ENCODE data around the gene RFWD3.

Gene RFWD3

GRCh38 chr16:74596586-74596985 lies 70.1 kb downstream of the RFWD3 start:
- ChIA-PET CTCF (interaction anchor here (1.3 kb wide), 1 partner anchor 18 kb away, joined by 4 read pairs; no protein-coding TSS in a partner anchor), POLR2A (no interaction called here)
- TF ChIP-seq CTCF (IDR thresholded peaks at IDR 0.05; ENCODE audit: control extremely low read depth, extremely low read depth, low read depth, missing control alignments) = no peak
- no peak for DNase-seq (ENCODE audit: extremely low spot score)

- ChIA-PET CTCF (no interaction called here), POLR2A (no interaction called here)
- DNase-seq (ENCODE audit: extremely low spot score) = no peak
- no peak for TF ChIP-seq CTCF (IDR thresholded peaks at IDR 0.05; ENCODE audit: control extremely low read depth, extremely low read depth, low read depth, missing control alignments)
These were observed 73.8 kb downstream of the RFWD3 start for GRCh38 chr16:74592847-74593246.

- ChIA-PET CTCF (no interaction called here), POLR2A (no interaction called here)
- TF ChIP-seq CTCF (IDR thresholded peaks at IDR 0.05; ENCODE audit: control extremely low read depth, extremely low read depth, low read depth, missing control alignments) = no peak
- DNase-seq (ENCODE audit: extremely low spot score) = no peak
These were observed 74.6 kb downstream of the RFWD3 start for GRCh38 chr16:74591876-74592650.

- ChIA-PET POLR2A (no interaction called here), CTCF (interaction anchor here (1.0 to 3.4 kb wide), 3 partner anchors 9 to 15 kb away, joined by 3 to 14 read pairs (median 4); no protein-coding TSS in a partner anchor)
- no peak for DNase-seq (ENCODE audit: extremely low spot score)
- no peak for TF ChIP-seq CTCF (IDR thresholded peaks at IDR 0.05; ENCODE audit: control extremely low read depth, extremely low read depth, low read depth, missing control alignments)
These were observed 79.7 kb downstream of the RFWD3 start for GRCh38 chr16:74586948-74587347.

DNA sequence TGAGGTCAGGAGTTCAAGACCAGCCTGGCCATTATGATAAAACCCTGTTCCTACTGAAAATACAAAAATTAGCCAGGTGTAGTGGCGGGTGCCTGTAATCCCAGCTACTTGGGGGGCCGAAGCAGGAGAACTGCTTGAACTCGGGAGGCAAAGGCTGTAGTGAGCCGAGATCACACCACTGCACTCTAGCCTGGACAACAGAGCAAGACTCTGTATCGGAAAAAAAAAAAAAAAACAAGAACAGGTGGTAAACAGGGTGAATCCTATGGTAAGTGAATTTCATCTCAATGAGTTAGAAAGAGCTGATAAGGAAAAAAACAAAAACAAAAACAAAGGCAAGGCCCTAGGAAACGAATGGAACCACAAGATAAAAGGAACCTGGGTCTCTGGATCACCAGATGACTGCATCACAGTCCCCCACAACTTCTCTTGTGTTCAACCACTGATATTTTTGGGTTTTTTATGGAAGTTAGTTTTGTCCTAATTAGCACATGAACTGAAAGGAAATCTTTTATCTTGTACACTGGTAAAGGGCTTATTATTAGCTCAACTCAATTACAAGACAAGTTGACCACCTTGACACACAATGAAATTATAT lies 80.7 kb downstream of the RFWD3 start:
- DNase-seq (ENCODE audit: extremely low spot score) = no peak
- CTCF ChIA-PET = interaction anchor here (0.8 to 3.4 kb wide), 3 partner anchors 8 to 28 kb away, joined by 3 to 14 read pairs (median 4); no protein-coding TSS in a partner anchor
- POLR2A ChIA-PET = interaction anchor here (0.8 kb wide), 1 partner anchor 19 kb away, joined by 3 read pairs; no protein-coding TSS in a partner anchor
- TF ChIP-seq CTCF (IDR thresholded peaks at IDR 0.05; ENCODE audit: control extremely low read depth, extremely low read depth, low read depth, missing control alignments) = no peak

DNA sequence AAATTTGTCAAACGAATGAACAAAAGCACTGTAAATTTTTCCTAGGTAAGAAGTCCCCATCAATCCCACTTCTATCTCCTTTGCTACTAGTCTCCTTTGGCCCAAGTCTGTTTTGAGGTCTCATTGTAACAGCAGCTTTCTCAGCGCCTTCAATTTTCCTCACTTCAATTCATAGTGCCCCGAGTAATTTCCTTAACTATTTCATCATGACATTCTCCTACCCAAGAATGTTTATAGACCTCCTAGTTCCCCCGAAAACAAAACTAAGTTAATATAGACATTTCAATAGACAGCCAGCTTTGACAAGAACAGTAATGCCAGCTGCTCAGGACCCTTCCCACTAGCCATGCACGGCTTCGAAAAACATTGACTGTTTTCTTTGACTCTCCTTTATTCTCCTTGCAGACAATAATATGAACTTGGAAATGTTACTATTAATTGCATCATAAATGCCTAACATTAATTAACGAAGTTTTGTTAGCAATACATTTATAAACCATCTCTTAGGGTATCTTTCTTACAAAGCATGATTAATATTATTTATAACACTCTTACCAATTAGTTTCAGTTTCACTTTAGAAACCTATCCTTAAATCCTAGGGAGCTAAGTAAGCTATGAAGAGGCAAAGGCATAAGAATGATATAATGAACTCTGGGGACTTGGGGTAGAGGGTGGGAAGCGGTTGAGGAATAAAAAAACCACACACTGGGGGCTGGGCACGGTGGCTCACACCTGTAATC lies 82.6 kb downstream of the RFWD3 start:
- ChIA-PET CTCF (interaction anchor here (0.9 kb wide), 1 partner anchor 24 kb away, joined by 5 read pairs; no protein-coding TSS in a partner anchor), POLR2A (no interaction called here)
- TF ChIP-seq CTCF (IDR thresholded peaks at IDR 0.05; ENCODE audit: control extremely low read depth, extremely low read depth, low read depth, missing control alignments) = no peak
- no peak for DNase-seq (ENCODE audit: extremely low spot score)

Data from GM10248 (cell line).